Measurements from ENCODE around the gene CEP83.

GRCh38 chr12:94481734-94482133, 22.1 kb upstream of the CEP83 start:
- no peak for TF ChIP-seq POLR2A (IDR thresholded peaks at IDR 0.05)
- no peak for TF ChIP-seq CTCF (IDR thresholded peaks at IDR 0.05)
